Measurements from ENCODE around the gene PPP3R2. TPM values are rescaled to one million over a fixed set of nuclear protein-coding genes. Genes with fewer than 3 reads are reported as not detected.
A peak's percentile ranks its signal among the peaks of the same experiment; 100 is the strongest.
"Not testable (repeated sequence)": the region's sequence is repeated elsewhere in the genome, so short reads cannot be mapped to it uniquely, and the experiment has no call there.

Gene PPP3R2
- polyA plus RNA-seq, 6 donors from 2014 or later, result not detected

- Mint-ChIP-seq H3K9me3 (peaks cover 0 to 6% (median 0%) of the 10 kb centered on the region in 7 donors), H3K4me1 (no peaks in the 10 kb centered on the region), H3K27me3 (peaks cover 0 to 2% (median 0%) of the 10 kb centered on the region in 3 donors), H3K27ac (no peak overlapping the region), H3K36me3 (no peaks in the 10 kb centered on the region), H3K4me3 (no peak overlapping the region)
- DNase-seq, result no peak
- ATAC-seq (ENCODE audit: low read depth in 2 of 2), result no peak
Observed at GRCh38 chr9:101618698-101619097, 23.9 kb upstream of the PPP3R2 start.

GRCh38 chr9:101605547-101605946 is 10.8 kb upstream of the PPP3R2 start:
- DNase-seq, result no peak
- peaks cover 14 to 55% (median 34%) of the 10 kb centered on the region in 3 donors for H3K27me3 Mint-ChIP-seq
- no peaks in the 10 kb centered on the region for H3K36me3 Mint-ChIP-seq
- ATAC-seq (ENCODE audit: low read depth in 2 of 2), result no peak
- peaks cover 0 to 4% (median 0%) of the 10 kb centered on the region in 3 donors for H3K4me1 Mint-ChIP-seq
- H3K4me3 Mint-ChIP-seq, result no peak overlapping the region
- no peak overlapping the region for H3K27ac Mint-ChIP-seq
- H3K9me3 Mint-ChIP-seq, result no peaks in the 10 kb centered on the region

GRCh38 chr9:101604296-101604695 is 9.5 kb upstream of the PPP3R2 start:
- Mint-ChIP-seq H3K4me1 (peaks cover 0 to 4% (median 0%) of the 10 kb centered on the region in 3 donors), H3K27me3 (peaks cover 21 to 62% (median 34%) of the 10 kb centered on the region in 3 donors)
- no peak for DNase-seq

GRCh38 chr9:101601904-101602765 is 7.4 kb upstream of the PPP3R2 start:
- H3K27ac Mint-ChIP-seq, result peak overlapping the region in 1 of 6 donors; percentile 51
- peaks cover 0 to 4% (median 0%) of the 10 kb centered on the region in 3 donors for H3K4me1 Mint-ChIP-seq
- DNase-seq (peak; percentile 12), ATAC-seq (ENCODE audit: low read depth in 2 of 2) (no peak)
- H3K36me3 Mint-ChIP-seq, result no peaks in the 10 kb centered on the region
- H3K4me3 Mint-ChIP-seq, result peak overlapping the region in 3 of 8 donors; percentile 17 to 75 (median 26)
- H3K9me3 Mint-ChIP-seq, result no peaks in the 10 kb centered on the region
- H3K27me3 Mint-ChIP-seq, result peaks cover 22 to 51% (median 26%) of the 10 kb centered on the region in 3 donors

More at GRCh38 chr9:101604296-101604695, 9.5 kb upstream of the PPP3R2 start:
- Mint-ChIP-seq H3K27ac (no peak overlapping the region), H3K4me3 (no peak overlapping the region), H3K9me3 (no peaks in the 10 kb centered on the region), H3K36me3 (no peaks in the 10 kb centered on the region)
- ATAC-seq (ENCODE audit: low read depth in 2 of 2), result no peak

- H3K27me3 Mint-ChIP-seq, result peaks cover 15 to 20% (median 19%) of the 10 kb centered on the region in 3 donors
- H3K36me3 Mint-ChIP-seq, result no peaks in the 10 kb centered on the region
- peak overlapping the region in 1 of 6 donors; percentile 44 for H3K27ac Mint-ChIP-seq
- no peaks in the 10 kb centered on the region for H3K4me1 Mint-ChIP-seq
- H3K9me3 Mint-ChIP-seq, result peaks cover 0 to 2% (median 0%) of the 10 kb centered on the region in 7 donors
- no peak overlapping the region for H3K4me3 Mint-ChIP-seq
- ATAC-seq (ENCODE audit: low read depth in 2 of 2) (no peak), DNase-seq (no peak)
Observed at GRCh38 chr9:101593345-101593744, 1.4 kb downstream of the PPP3R2 start.

GRCh38 chr9:101592788-101593187 is 2.0 kb downstream of the PPP3R2 start:
- Mint-ChIP-seq H3K4me3 (no peak overlapping the region), H3K27ac (no peak overlapping the region), H3K36me3 (no peaks in the 10 kb centered on the region), H3K9me3 (peaks cover 0 to 2% (median 0%) of the 10 kb centered on the region in 7 donors), H3K27me3 (peaks cover 17 to 20% (median 19%) of the 10 kb centered on the region in 3 donors), H3K4me1 (no peaks in the 10 kb centered on the region)
- ATAC-seq (ENCODE audit: low read depth in 2 of 2) (no peak), DNase-seq (no peak)

GRCh38 chr9:101591787-101592446 is 2.9 kb downstream of the PPP3R2 start:
- peaks cover 14 to 19% (median 18%) of the 10 kb centered on the region in 3 donors for H3K27me3 Mint-ChIP-seq
- H3K4me1 Mint-ChIP-seq, result no peaks in the 10 kb centered on the region
- no peak overlapping the region for H3K4me3 Mint-ChIP-seq
- ATAC-seq (ENCODE audit: low read depth in 2 of 2) (no peak), DNase-seq (no peak)
- no peaks in the 10 kb centered on the region for H3K36me3 Mint-ChIP-seq
- H3K27ac Mint-ChIP-seq, result no peak overlapping the region
- peaks cover 0 to 2% (median 0%) of the 10 kb centered on the region in 7 donors for H3K9me3 Mint-ChIP-seq

- Mint-ChIP-seq H3K4me1 (no peaks in the 10 kb centered on the region), H3K9me3 (peaks cover 0 to 3% (median 0%) of the 10 kb centered on the region in 7 donors), H3K27me3 (peaks cover 14 to 21% (median 18%) of the 10 kb centered on the region in 3 donors), H3K36me3 (no peaks in the 10 kb centered on the region), H3K27ac (no peak overlapping the region), H3K4me3 (no peak overlapping the region)
- no peak for DNase-seq
- ATAC-seq (ENCODE audit: low read depth in 2 of 2), result no peak
Observed at GRCh38 chr9:101590901-101591300, 3.9 kb downstream of the PPP3R2 start.

- not testable (repeated sequence) for H3K9me3 Mint-ChIP-seq; H3K27ac Mint-ChIP-seq; H3K4me3 Mint-ChIP-seq; ATAC-seq (ENCODE audit: low read depth in 2 of 2); H3K36me3 Mint-ChIP-seq; H3K4me1 Mint-ChIP-seq; DNase-seq
- peaks cover 14 to 25% (median 23%) of the 10 kb centered on the region in 3 donors for H3K27me3 Mint-ChIP-seq
Observed at GRCh38 chr9:101590074-101590473, 4.7 kb downstream of the PPP3R2 start.

GRCh38 chr9:101587332-101588043 is 7.3 kb downstream of the PPP3R2 start:
- no peak for DNase-seq

GRCh38 chr9:101586651-101587050 is 8.1 kb downstream of the PPP3R2 start:
- Mint-ChIP-seq H3K4me3 (no peak overlapping the region), H3K9me3 (peaks cover 0 to 6% (median 0%) of the 10 kb centered on the region in 7 donors), H3K4me1 (no peaks in the 10 kb centered on the region), H3K27me3 (peaks cover 14 to 19% (median 15%) of the 10 kb centered on the region in 3 donors), H3K36me3 (no peaks in the 10 kb centered on the region), H3K27ac (no peak overlapping the region)
- ATAC-seq (ENCODE audit: low read depth in 2 of 2) (no peak), DNase-seq (no peak)

More at GRCh38 chr9:101587332-101588043, 7.3 kb downstream of the PPP3R2 start:
- no peaks in the 10 kb centered on the region for H3K36me3 Mint-ChIP-seq
- peaks cover 12 to 26% (median 21%) of the 10 kb centered on the region in 3 donors for H3K27me3 Mint-ChIP-seq
- H3K4me1 Mint-ChIP-seq, result no peaks in the 10 kb centered on the region
- H3K4me3 Mint-ChIP-seq, result no peak overlapping the region
- H3K27ac Mint-ChIP-seq, result no peak overlapping the region
- no peak for ATAC-seq (ENCODE audit: low read depth in 2 of 2)
- peaks cover 0 to 6% (median 0%) of the 10 kb centered on the region in 7 donors for H3K9me3 Mint-ChIP-seq

- no peak for DNase-seq
- Mint-ChIP-seq H3K9me3 (peaks cover 0 to 6% (median 0%) of the 10 kb centered on the region in 7 donors), H3K27me3 (peaks cover 7 to 19% (median 15%) of the 10 kb centered on the region in 3 donors), H3K4me3 (no peak overlapping the region), H3K4me1 (no peaks in the 10 kb centered on the region), H3K27ac (no peak overlapping the region), H3K36me3 (no peaks in the 10 kb centered on the region)
- no peak for ATAC-seq (ENCODE audit: low read depth in 2 of 2)
Observed at GRCh38 chr9:101585740-101586139, 9.0 kb downstream of the PPP3R2 start.

- DNase-seq (no peak), ATAC-seq (ENCODE audit: low read depth in 2 of 2) (no peak)
- H3K36me3 Mint-ChIP-seq, result no peaks in the 10 kb centered on the region
- peaks cover 0 to 6% (median 0%) of the 10 kb centered on the region in 7 donors for H3K9me3 Mint-ChIP-seq
- H3K4me1 Mint-ChIP-seq, result peaks cover 9 to 14% (median 9%) of the 10 kb centered on the region in 3 donors
- peaks cover 3 to 19% (median 15%) of the 10 kb centered on the region in 3 donors for H3K27me3 Mint-ChIP-seq
- no peak overlapping the region for H3K27ac Mint-ChIP-seq
- no peak overlapping the region for H3K4me3 Mint-ChIP-seq
Observed at GRCh38 chr9:101582553-101582952, 12.2 kb downstream of the PPP3R2 start.
